Thoracic aorta (tissue), 2 donors: ENCODE measurements around the gene HIPK4. TPM values are rescaled to one million over a fixed set of nuclear protein-coding genes. Genes with fewer than 3 reads are reported as not detected.

Experiments used
- ATAC-seq: fragments of 150-250 bp; one replicate; pipeline ENCODE4 v1.8.0; 2017; ENCODE audit warnings: low read depth; ENCODE audit not compliant: insufficient number of reproducible peaks, low FRiP score
- DNase-seq: peaks from one replicate; pipeline ENCODE4 v3.0.0-alpha.2; 2020; ENCODE audit warnings: low spot score
- H3K27ac ChIP-seq, 2 donors: fragments of 200-600 bp; sonication (generic); 1 replicate in 1 of 2; 2 replicates in 1 of 2; pipeline ENCODE4 v1.5.1; 2016; ENCODE audit warnings: mild to moderate bottlenecking in 2 of 2, moderate library complexity in 2 of 2
- H3K27me3 ChIP-seq: fragments of 200-600 bp; sonication (generic); replicated peaks from 2 replicates; pipeline ENCODE4 v1.6.0; 2016; ENCODE audit warnings: mild to moderate bottlenecking; ENCODE audit not compliant: insufficient read depth
- H3K36me3 ChIP-seq: fragments of 200-600 bp; sonication (generic); one replicate; pipeline ENCODE4 v1.5.1; 2016
- H3K4me1 ChIP-seq, 2 donors: fragments of 200-600 bp; sonication (generic); 1 replicate in 1 of 2; 2 replicates in 1 of 2; pipeline versions ENCODE4 v1.5.1 to v1.6.0; 2016; ENCODE audit warnings: low read depth in 2 of 2, mild to moderate bottlenecking in 1 of 2; ENCODE audit not compliant: control insufficient read depth in 1 of 2
- H3K4me3 ChIP-seq: fragments of 200-600 bp; sonication (generic); 2 replicates; pipeline ENCODE4 v1.5.1; 2016; ENCODE audit warnings: mild to moderate bottlenecking
- H3K9me3 ChIP-seq: fragments of 200-600 bp; sonication (generic); 2 replicates; pipeline ENCODE4 v1.5.1; 2016
- total RNA-seq, 2 donors: library from RNA; depleted of rRNA; stranded (reverse); fragments of >200 nt; gene quantifications; one replicate each; pipeline versions ENCODE4 v1.1.0 to v1.2.3, GENCODE V29; 2016
- TF ChIP-seq, protein P1 (sequence below): fragments of 200-600 bp; sonication (generic); IDR thresholded peaks from one replicate; pipeline ENCODE4 v1.5.1; 2019; ENCODE audit warnings: antibody characterized with exemption

The HIPK4 gene
- total RNA-seq, 2 donors from 2014 or later = not detected

DNA sequence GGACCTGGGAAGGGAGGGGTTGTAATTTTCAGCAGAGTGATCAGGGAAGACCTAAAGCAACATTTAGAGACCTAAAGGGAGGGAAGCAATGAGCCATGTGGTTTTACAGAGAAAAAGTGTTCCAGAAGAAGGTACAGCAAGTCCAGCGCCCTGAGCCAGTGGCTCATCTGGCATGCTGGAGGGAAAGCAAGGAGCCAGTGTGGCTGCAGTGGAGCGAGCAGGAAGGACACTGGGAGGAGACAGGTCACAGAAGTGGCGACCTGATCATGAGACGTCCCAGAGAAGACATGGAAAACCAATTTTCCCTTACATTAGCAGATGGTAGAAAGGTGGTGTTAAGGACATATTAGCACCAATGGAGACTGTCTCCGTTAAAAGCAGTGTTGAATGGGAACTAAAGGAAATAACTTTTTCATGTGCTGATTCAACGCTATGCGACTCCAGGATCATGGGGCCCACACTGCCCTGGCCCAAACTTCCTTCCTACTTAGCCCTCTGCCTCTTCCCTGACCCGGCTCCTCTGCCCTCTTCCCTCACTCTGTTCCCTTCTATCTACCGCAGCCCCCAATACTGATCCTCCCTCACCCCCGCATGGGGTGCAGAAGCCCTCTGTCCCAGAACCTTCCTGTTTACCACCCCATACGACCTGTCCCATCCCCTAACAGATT, 47.2 kb downstream of the HIPK4 start:
- H3K27me3 ChIP-seq = no peaks in the 10 kb centered on the region
- H3K4me3 ChIP-seq = no peak overlapping the region
- H3K36me3 ChIP-seq = peaks cover 5% of the 10 kb centered on the region
- ATAC-seq (no peak), DNase-seq (no peak)
- peaks cover 16 to 40% of the 10 kb centered on the region in 2 donors for H3K4me1 ChIP-seq
- no peaks in the 10 kb centered on the region for H3K9me3 ChIP-seq
- H3K27ac ChIP-seq = peak overlapping the region; percentile 89 to 91
- TF ChIP-seq, protein P1, sequence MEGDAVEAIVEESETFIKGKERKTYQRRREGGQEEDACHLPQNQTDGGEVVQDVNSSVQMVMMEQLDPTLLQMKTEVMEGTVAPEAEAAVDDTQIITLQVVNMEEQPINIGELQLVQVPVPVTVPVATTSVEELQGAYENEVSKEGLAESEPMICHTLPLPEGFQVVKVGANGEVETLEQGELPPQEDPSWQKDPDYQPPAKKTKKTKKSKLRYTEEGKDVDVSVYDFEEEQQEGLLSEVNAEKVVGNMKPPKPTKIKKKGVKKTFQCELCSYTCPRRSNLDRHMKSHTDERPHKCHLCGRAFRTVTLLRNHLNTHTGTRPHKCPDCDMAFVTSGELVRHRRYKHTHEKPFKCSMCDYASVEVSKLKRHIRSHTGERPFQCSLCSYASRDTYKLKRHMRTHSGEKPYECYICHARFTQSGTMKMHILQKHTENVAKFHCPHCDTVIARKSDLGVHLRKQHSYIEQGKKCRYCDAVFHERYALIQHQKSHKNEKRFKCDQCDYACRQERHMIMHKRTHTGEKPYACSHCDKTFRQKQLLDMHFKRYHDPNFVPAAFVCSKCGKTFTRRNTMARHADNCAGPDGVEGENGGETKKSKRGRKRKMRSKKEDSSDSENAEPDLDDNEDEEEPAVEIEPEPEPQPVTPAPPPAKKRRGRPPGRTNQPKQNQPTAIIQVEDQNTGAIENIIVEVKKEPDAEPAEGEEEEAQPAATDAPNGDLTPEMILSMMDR = no peak

DNA sequence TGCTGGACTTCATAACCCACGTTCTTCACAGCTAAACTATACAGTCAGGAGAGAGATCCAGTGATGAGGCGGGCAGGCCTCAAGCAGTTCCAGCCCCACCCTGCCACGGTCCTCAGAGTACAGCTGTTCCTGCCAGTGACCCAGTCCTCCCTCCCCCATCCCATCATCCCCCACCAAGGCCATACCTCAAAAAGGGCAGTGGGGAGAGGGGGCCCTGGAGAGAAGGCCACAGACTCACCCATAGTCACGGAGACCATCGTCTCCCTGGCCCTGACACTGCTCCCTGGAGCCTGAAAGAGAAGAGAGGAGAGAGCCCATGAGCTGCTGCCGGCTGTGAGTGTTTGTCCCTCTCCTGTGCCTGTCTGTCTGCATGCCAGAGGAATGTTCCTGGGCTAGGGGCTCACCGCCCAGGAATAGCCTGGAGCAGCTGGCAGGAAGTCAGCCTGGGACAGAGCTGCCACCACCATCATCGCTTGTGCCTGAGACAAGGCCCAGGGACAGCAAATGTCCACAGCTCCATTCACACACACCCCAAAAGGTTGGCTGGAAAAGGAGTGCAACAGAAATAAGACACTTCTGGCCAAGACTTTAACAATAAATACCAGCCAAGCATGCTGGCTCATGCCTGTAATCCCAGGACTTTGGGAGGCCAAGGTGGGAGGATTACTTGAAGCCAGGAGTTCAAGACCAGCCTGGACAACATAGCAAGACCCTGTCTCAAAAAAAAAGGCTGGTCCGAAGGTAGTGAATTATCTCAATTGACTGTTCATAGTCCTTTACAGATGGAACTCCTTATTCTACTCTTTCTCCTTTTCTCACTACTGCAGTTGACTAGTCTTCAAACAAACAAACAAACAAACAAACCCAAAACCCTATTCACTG, 48.1 kb downstream of the HIPK4 start:
- H3K27me3 ChIP-seq = no peaks in the 10 kb centered on the region
- H3K9me3 ChIP-seq = no peaks in the 10 kb centered on the region
- peaks cover 5% of the 10 kb centered on the region for H3K36me3 ChIP-seq
- ATAC-seq = peak; percentile 41
- DNase-seq = peak; percentile 28
- peak overlapping the region; percentile 89 to 91 for H3K27ac ChIP-seq
- H3K4me1 ChIP-seq = peaks cover 7 to 31% of the 10 kb centered on the region in 2 donors
- TF ChIP-seq, protein P1 = no peak
- H3K4me3 ChIP-seq = peak overlapping the region; percentile 65

DNA sequence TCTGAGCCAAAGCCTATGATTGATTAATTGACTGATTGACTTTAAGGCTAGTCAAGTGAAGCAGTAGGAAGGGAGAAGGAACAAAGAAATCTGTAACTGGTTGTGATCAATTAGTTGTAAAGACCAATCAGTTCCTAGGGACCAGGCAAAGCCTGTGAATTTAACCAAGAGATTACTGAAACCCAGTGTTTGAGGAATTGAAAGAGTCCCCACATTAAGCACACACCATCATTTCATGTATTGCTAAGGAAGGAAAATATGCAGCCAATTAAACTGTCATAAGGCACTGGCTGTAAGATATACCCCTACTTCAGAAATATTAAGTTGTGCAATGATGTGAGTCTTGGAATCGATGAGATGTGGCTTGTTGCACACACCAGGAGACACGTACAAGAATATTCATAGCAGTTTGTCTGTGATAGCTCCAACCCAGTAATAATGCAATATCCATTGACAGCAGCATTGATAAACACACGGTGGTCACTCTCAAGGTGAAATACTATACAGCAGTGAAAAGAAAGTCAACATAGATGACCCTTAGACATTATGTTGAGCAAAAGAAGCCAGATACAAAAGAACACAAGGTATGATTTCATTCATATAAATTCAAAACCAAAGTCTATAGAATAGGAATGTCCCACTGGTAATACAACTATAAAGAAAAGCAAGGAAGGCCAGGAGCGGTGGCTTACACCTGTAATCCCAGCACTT, 50.8 kb downstream of the HIPK4 start:
- DNase-seq (no peak), ATAC-seq (no peak)
- Histone ChIP-seq H3K9me3 (no peaks in the 10 kb centered on the region), H3K4me1 (peaks cover 7 to 28% of the 10 kb centered on the region in 2 donors), H3K4me3 (no peak overlapping the region), H3K27me3 (no peaks in the 10 kb centered on the region), H3K36me3 (peaks cover 15% of the 10 kb centered on the region), H3K27ac (no peak overlapping the region)
- TF ChIP-seq, protein P1 = no peak

DNA sequence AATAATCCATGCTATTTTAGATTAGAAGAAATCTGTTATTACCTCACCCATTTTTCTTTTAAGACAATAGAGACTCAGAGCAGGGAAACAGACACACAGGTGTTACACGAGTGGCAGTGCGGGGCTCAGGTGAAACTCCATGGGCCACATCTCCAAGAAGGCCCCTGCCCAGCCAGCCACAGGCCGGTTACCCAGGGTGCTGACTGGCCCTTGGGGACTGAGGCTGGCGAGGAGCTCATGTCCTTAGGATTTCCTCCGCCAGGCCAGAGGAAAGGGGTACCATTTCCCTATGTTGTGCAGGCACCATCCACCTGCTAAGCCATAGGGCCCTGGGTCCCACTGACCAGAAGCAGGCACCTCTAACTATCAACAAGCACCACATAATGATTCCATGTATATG, 52.4 kb downstream of the HIPK4 start:
- peaks cover 27% of the 10 kb centered on the region for H3K36me3 ChIP-seq
- ATAC-seq = no peak

More for the DNA sequence above, 52.4 kb downstream of the HIPK4 start:
- no peaks in the 10 kb centered on the region for H3K9me3 ChIP-seq
- TF ChIP-seq, protein P1 = no peak
- no peak overlapping the region for H3K27ac ChIP-seq
- no peaks in the 10 kb centered on the region for H3K27me3 ChIP-seq
- no peak overlapping the region for H3K4me3 ChIP-seq
- peaks cover 7 to 19% of the 10 kb centered on the region in 2 donors for H3K4me1 ChIP-seq
- no peak for DNase-seq
